Retinal pigment epithelial cell (primary cell): ENCODE results near the gene LNP1.

Source experiments
- DNase-seq: peaks from one replicate; pipeline ENCODE4 v3.0.0-alpha.2; 2010; ENCODE audit warnings: low read depth
- H3K4me3 ChIP-seq: 2 replicates; pipeline ENCODE4 v1.5.1; 2011; ENCODE audit warnings: mild to moderate bottlenecking, low read length, control low read depth, moderate library complexity
- CTCF ChIP-seq: conservative IDR thresholded peaks from 2 replicates; pipeline ENCODE4 v1.5.1; 2011; ENCODE audit warnings: low read depth, low read length, control low read depth, inconsistent platforms

Gene LNP1

GRCh38 chr3:100448079-100448478 lies 46.7 kb downstream of the LNP1 start:
- DNase-seq, result no peak
- H3K4me3 ChIP-seq, result no peak overlapping the region
- no peak for TF ChIP-seq CTCF

- no peak for TF ChIP-seq CTCF
- no peak for DNase-seq
- H3K4me3 ChIP-seq, result no peak overlapping the region
These were observed 47.9 kb downstream of the LNP1 start for GRCh38 chr3:100449214-100449613.

GRCh38 chr3:100454677-100455076 lies 53.3 kb downstream of the LNP1 start:
- no peak overlapping the region for H3K4me3 ChIP-seq
- DNase-seq, result no peak
- TF ChIP-seq CTCF, result no peak

GRCh38 chr3:100455841-100456550 lies 54.7 kb downstream of the LNP1 start:
- no peak overlapping the region for H3K4me3 ChIP-seq
- DNase-seq, result no peak
- TF ChIP-seq CTCF, result no peak

- no peak for TF ChIP-seq CTCF
- no peak overlapping the region for H3K4me3 ChIP-seq
- no peak for DNase-seq
These were observed 55.4 kb downstream of the LNP1 start for GRCh38 chr3:100456745-100457144.

- no peak for DNase-seq
- no peak overlapping the region for H3K4me3 ChIP-seq
- TF ChIP-seq CTCF, result no peak
These were observed 56.5 kb downstream of the LNP1 start for GRCh38 chr3:100457811-100458210.

- H3K4me3 ChIP-seq, result no peak overlapping the region
- TF ChIP-seq CTCF, result no peak
- no peak for DNase-seq
These were observed 57.5 kb downstream of the LNP1 start for GRCh38 chr3:100458814-100459213.
